Right lobe of liver (tissue), 6 donors: ENCODE data around the gene TMCO1. TPM values are rescaled to one million over a fixed set of nuclear protein-coding genes. Genes with fewer than 3 reads are reported as not detected.
"Not testable (repeated sequence)": the region's sequence is repeated elsewhere in the genome, so short reads cannot be mapped to it uniquely, and the experiment has no call there.

Experiments
- ATAC-seq, 4 donors: fragments of 200-7000 bp; cut with Tn5 transposase; one replicate each; pipeline ENCODE4 v1.9.1; 2020; ENCODE audit warnings: mild to moderate bottlenecking in 4 of 4, moderate library complexity in 4 of 4
- DNase-seq, 3 donors: peaks; one replicate each; pipeline ENCODE4 v3.0.0-alpha.2; 2020
- H3K27ac ChIP-seq, 3 donors: fragments of 200-600 bp; one replicate each; pipeline ENCODE4 v1.8.0; 2022
- H3K27me3 ChIP-seq, 2 donors: fragments of 200-600 bp; one replicate each; pipeline ENCODE4 v1.8.0; 2022
- H3K36me3 ChIP-seq, 4 donors: fragments of 200-600 bp; sonication (generic) in 1 of 4; one replicate each; pipeline versions ENCODE4 v1.5.1 to v1.8.0; 2017 to 2022; ENCODE audit warnings: control low read depth in 1 of 4
- H3K4me1 ChIP-seq, 4 donors: fragments of 200-600 bp; sonication (generic) in 1 of 4; one replicate each; pipeline versions ENCODE4 v1.5.1 to v1.8.0; 2017 to 2022; ENCODE audit warnings: control low read depth in 1 of 4
- H3K4me3 ChIP-seq, 3 donors: fragments of 200-600 bp; one replicate each; pipeline ENCODE4 v1.8.0; 2022
- H3K9me3 ChIP-seq, 4 donors: fragments of 200-600 bp; sonication (generic) in 1 of 4; one replicate each; pipeline versions ENCODE4 v1.5.1 to v1.8.0; 2017 to 2022; ENCODE audit warnings: control low read depth in 1 of 4
- POLR2A ChIP-seq: fragments of 450-650 bp; IDR thresholded peaks from one replicate; pipeline ENCODE4 v1.6.1; 2017; ENCODE audit warnings: antibody characterized with exemption, mild to moderate bottlenecking
- WGBS: methylation state at CpG from one replicate; pipeline ENCODE4 v1.1.6; 2018; ENCODE audit warnings: low coverage, low lambda C conversion rate; ENCODE audit not compliant: insufficient coverage; ENCODE audit errors: missing lambda C conversion rate; 5-methylcytosine and 5-hydroxymethylcytosine counted together
- intact Hi-C, 2 donors: fragments of 100-400 bp; cut with DNase I; formaldehyde crosslinking; loops; one replicate each; pipeline versions ENCODE4 v1.11.2 to v1.14.1; 2022
- total RNA-seq, 6 experiments: library from RNA; depleted of rRNA in 2 of 6; stranded (reverse); fragments of >200 nt in 2 of 6; fragmentation: NEBNext Ultra II Directional in 3 of 6; extraction: Animal tissue kit (Norgen Biotek cat#: 25700) in 3 of 6; gene quantifications; one replicate each; pipeline versions ENCODE4 v1.1.0 to v1.2.4, GENCODE V29; 2016 to 2023
- TF ChIP-seq, protein P1 (sequence below), 4 donors: fragments of 200-600 bp in 3 of 4; fragments of 450-650 bp in 1 of 4; IDR thresholded peaks; one replicate each; pipeline versions ENCODE4 v1.5.1 to v1.8.0; 2016 to 2022; ENCODE audit warnings: antibody characterized with exemption in 4 of 4, mild to moderate bottlenecking in 2 of 4
- donor health status: DM: no; HTN: yes; CAD: no.
- donor health status: DM: no; HTN: no; CAD: no.
- donor health status: DM: no; HTN: no; CAD: no.
- donor health status: DM: no; HTN: yes; CAD: no.
- donor health status: DM: no; HTN: yes; CAD: no.

Gene TMCO1
- total RNA-seq, 6 experiments from 2014 or later, result 54.7 to 92.9 (median 75.9) TPM

DNA sequence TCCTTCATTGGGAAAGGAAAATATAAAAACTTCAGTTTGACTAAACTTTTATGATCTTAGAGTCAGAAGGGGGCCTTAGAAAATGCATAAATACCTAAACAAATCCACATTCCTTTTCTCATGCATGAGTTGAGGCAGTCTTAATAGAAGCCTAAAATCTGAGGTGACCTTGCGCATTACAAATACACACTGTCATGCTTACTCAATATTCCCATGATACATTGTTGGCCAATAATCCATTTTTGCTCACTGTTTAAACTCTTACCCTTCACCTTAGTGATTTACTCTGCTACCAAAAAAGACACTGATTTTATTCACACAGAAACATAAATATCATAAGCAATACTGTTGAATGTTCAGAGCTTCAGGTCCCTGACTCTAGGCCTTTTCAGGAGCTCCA lies 19.1 kb upstream of the TMCO1 start:
- no peak for ATAC-seq
- H3K9me3 ChIP-seq, result no peaks in the 10 kb centered on the region
- no peak overlapping the region for H3K4me3 ChIP-seq
- H3K27ac ChIP-seq, result no peak overlapping the region
- 80% methylated on average over 1 of the region's 1 CpG for WGBS
- no peaks in the 10 kb centered on the region for H3K27me3 ChIP-seq
- TF ChIP-seq, protein P1, sequence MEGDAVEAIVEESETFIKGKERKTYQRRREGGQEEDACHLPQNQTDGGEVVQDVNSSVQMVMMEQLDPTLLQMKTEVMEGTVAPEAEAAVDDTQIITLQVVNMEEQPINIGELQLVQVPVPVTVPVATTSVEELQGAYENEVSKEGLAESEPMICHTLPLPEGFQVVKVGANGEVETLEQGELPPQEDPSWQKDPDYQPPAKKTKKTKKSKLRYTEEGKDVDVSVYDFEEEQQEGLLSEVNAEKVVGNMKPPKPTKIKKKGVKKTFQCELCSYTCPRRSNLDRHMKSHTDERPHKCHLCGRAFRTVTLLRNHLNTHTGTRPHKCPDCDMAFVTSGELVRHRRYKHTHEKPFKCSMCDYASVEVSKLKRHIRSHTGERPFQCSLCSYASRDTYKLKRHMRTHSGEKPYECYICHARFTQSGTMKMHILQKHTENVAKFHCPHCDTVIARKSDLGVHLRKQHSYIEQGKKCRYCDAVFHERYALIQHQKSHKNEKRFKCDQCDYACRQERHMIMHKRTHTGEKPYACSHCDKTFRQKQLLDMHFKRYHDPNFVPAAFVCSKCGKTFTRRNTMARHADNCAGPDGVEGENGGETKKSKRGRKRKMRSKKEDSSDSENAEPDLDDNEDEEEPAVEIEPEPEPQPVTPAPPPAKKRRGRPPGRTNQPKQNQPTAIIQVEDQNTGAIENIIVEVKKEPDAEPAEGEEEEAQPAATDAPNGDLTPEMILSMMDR (IDR thresholded peaks at IDR 0.05), result no peak
- no peak for TF ChIP-seq POLR2A
- H3K36me3 ChIP-seq, result no peaks in the 10 kb centered on the region
- H3K4me1 ChIP-seq, result no peaks in the 10 kb centered on the region
- intact Hi-C loops, result no loop called here
- DNase-seq, result no peak

DNA sequence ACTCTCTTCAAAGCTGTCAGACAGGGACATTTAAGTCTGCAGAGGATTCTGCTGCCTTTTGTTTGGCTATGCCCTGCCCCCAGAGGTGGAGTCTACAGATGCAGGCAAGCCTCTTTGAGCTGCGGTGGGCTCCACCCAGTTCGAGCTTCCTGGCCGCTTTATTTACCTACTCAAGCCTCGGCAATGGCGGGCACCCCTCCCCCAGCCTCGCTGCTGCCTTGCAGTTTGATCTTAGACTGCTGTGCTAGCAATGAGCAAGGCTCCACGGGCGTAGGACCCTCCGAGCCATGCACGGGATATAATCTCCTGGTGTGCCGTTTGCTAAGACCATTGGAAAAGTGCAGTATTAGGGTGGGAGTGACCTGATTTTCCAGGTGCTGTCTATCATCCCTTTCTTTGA lies 14.9 kb upstream of the TMCO1 start:
- H3K9me3 ChIP-seq, H3K4me1 ChIP-seq, DNase-seq, ATAC-seq, H3K4me3 ChIP-seq, H3K27ac ChIP-seq, intact Hi-C loops, H3K27me3 ChIP-seq, H3K36me3 ChIP-seq: not testable (repeated sequence)
- WGBS, result 88% methylated on average over 1 of the region's 11 CpGs

DNA sequence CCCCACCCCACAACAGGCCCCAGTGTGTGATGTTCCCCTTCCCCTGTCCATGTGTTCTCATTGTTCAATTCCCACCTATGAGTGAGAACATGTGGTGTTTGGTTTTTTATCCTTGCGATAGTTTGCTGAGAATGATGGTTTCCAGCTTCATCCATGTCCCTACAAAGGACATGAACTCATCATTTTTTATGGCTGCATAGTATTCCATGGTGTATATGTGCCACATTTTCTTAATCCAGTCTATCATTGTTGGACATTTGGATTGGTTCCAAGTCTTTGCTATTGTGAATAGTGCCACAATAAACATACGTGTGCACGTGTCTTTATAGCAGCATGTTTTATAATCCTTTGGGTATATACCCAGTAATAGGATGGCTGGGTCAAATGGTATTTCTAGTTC lies 9.5 kb upstream of the TMCO1 start:
- intact Hi-C loops, H3K27ac ChIP-seq, H3K36me3 ChIP-seq, H3K27me3 ChIP-seq, H3K4me1 ChIP-seq, H3K4me3 ChIP-seq, ATAC-seq, H3K9me3 ChIP-seq, DNase-seq: not testable (repeated sequence)
- WGBS, result no CpG with 5 or more reads among the region's 3 CpGs

DNA sequence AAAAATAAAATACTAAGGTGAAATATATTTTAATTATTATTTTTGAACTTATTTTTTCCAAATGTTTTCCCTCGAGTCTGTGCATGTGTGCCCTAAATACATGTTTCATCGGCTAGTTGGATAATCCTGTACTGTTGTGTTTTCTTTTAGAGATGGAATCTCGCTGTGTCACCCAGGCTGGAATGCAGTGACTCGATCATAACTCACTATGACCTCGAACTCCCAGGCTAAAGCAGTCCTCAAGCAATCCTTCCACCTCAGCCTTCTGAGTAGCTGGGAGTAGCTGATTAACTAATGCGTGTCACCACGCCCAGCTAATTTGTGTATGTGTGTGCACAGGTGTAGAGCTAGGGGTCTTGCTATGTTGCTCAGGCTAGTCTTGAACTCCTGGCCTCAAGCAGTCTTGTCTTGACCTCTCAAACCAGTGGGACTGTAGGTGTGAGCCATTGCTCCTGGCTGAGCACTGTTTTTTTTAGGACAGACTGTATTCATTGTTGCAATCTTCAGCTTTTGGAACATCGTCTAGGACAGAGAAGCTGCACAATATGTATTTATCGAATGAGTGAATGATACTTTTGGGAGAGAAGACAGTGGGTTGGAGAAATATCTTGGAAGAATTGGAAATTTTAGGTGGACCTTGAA lies 4.8 kb upstream of the TMCO1 start:
- peaks cover 0 to 5% (median 0%) of the 10 kb centered on the region in 4 donors for H3K36me3 ChIP-seq
- no peaks in the 10 kb centered on the region for H3K9me3 ChIP-seq
- H3K27ac ChIP-seq, result no peak overlapping the region
- no peaks in the 10 kb centered on the region for H3K27me3 ChIP-seq
- 87% methylated on average over 8 of the region's 9 CpGs for WGBS
- intact Hi-C loops, result no loop called here
- ATAC-seq, result no peak
- TF ChIP-seq POLR2A, result no peak
- TF ChIP-seq, protein P1 (IDR thresholded peaks at IDR 0.05), result no peak
- H3K4me1 ChIP-seq, result peaks cover 0 to 11% (median 4%) of the 10 kb centered on the region in 4 donors
- no peak overlapping the region for H3K4me3 ChIP-seq
- DNase-seq, result no peak

DNA sequence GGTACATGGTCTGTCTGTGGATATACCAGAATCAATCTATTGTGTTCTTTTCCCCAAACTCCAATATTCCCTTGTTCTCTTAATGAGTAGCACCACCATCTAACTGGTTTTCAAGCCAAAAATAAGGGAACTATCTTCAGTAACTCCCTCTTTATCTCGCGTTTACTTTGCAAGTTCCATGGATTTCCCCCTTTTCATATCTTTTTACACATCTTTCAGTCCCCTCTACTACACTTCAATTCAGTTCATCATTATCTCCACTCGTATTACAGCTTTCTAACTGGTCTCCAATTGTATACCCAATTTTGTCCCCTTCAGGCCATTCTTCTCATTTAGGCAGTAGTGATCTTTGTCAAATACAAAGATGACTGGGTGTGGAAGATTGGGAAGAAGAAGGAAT lies 4.1 kb upstream of the TMCO1 start:
- intact Hi-C loops, result no loop called here
- Histone ChIP-seq H3K27me3 (no peaks in the 10 kb centered on the region), H3K4me1 (peaks cover 0 to 15% (median 4%) of the 10 kb centered on the region in 4 donors), H3K27ac (no peak overlapping the region), H3K36me3 (peaks cover 0 to 5% (median 0%) of the 10 kb centered on the region in 4 donors), H3K4me3 (no peak overlapping the region), H3K9me3 (no peaks in the 10 kb centered on the region)
- TF ChIP-seq POLR2A, result no peak
- TF ChIP-seq, protein P1 (IDR thresholded peaks at IDR 0.05), result no peak
- DNase-seq (no peak), ATAC-seq (no peak)
- WGBS, result 87% methylated on average over 3 of the region's 3 CpGs
